ENCODE measurements around the gene CD300LD. TPM values are rescaled to one million over a fixed set of nuclear protein-coding genes. Genes with fewer than 3 reads are reported as not detected.

The CD300LD gene
- total and polyA plus RNA-seq, 2 of the 8 experiments (the other 6 are each of a cell fraction or from before 2014, with no cell fraction given), result not detected

DNA sequence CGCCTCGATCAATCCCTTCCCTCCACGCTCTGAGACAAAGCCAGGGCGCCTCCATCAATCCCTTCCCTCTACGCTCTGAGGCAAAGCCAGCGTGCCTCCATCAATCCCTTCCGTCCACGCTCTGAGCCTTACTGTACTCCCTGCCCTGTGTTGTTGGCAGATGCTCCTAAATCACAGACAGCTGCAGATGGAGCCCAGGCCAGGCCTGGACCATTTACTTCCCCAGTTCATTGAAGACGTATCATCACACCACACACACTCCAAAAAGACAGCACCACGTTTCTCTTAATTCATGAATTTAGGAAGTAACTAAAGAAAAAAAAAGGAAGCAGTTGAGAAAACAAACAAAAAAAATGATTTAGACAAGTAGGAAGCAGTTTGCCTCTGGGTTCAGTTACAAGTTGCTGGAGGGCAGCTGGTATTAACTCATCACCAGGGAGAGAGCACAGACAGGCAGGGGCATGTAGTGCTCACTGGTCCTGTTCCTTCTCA is 7.4 kb upstream of the CD300LD start (continued):
- no peak for TF ChIP-seq SP4 (IDR thresholded peaks at IDR 0.05; ENCODE audit: low read length)
- TF ChIP-seq BACH1 (IDR thresholded peaks at IDR 0.05; ENCODE audit: low read length), result no peak
- no peak for TF ChIP-seq SRF (IDR thresholded peaks at IDR 0.05; ENCODE audit: low read depth, low read length)
- no peak for TF ChIP-seq ZNF274 (IDR thresholded peaks at IDR 0.05; ENCODE audit: borderline replicate concordance, extremely low read depth, low read length)

Measured in H1 (cell line).